SK-N-SH treated with all-trans-retinoic acid at 6 μM for 48 hours (cell line): ENCODE results near the gene SSC4D.

Experiments
- ISL1 ChIP-seq: fragments of 250-450 bp; sonication (Bioruptor Pico); IDR thresholded peaks from 2 replicates; pipeline ENCODE4 v2.1.2; 2022; ENCODE audit warnings: mild to moderate bottlenecking, moderate library complexity
- OSR1 ChIP-seq: fragments of 250-450 bp; sonication (Bioruptor Pico); IDR thresholded peaks from 2 replicates; pipeline ENCODE4 v1.8.0; 2022; ENCODE audit warnings: moderate library complexity, mild to moderate bottlenecking, inconsistent platforms
- RARB ChIP-seq: fragments of 250-450 bp; sonication (Bioruptor Pico); IDR thresholded peaks from 2 replicates; pipeline ENCODE4 v1.8.0; 2021; ENCODE audit warnings: mild to moderate bottlenecking, moderate library complexity
- TOX ChIP-seq: fragments of 250-450 bp; sonication (Bioruptor Pico); IDR thresholded peaks from 2 replicates; pipeline ENCODE4 v1.8.0; 2021; ENCODE audit warnings: mild to moderate bottlenecking, moderate library complexity, borderline replicate concordance
- ZFP3 ChIP-seq: fragments of 250-450 bp; sonication (Bioruptor Pico); IDR thresholded peaks from 2 replicates; pipeline ENCODE4 v1.5.0; 2020; ENCODE audit warnings: mild to moderate bottlenecking, moderate library complexity
- ZFP30 ChIP-seq: fragments of 450-650 bp; formaldehyde crosslinking; IDR thresholded peaks from 2 replicates; pipeline ENCODE4 v1.5.0; 2022; ENCODE audit warnings: mild to moderate bottlenecking, moderate library complexity
- ZNF8 ChIP-seq: fragments of 450-650 bp; formaldehyde crosslinking; IDR thresholded peaks from 2 replicates; pipeline ENCODE4 v1.5.0; 2020; ENCODE audit warnings: mild to moderate bottlenecking, moderate library complexity
- TF ChIP-seq, protein P1 (sequence below): fragments of 250-450 bp; sonication (Bioruptor Pico); IDR thresholded peaks from 2 replicates; pipeline ENCODE4 v1.8.0; 2020; ENCODE audit warnings: mild to moderate bottlenecking, moderate library complexity, borderline replicate concordance
- TF ChIP-seq, protein P2 (sequence below): fragments of 250-450 bp; sonication (Bioruptor Pico); IDR thresholded peaks from 2 replicates; pipeline ENCODE4 v1.5.1; 2020; ENCODE audit warnings: low read depth, mild to moderate bottlenecking, moderate library complexity

DNA sequence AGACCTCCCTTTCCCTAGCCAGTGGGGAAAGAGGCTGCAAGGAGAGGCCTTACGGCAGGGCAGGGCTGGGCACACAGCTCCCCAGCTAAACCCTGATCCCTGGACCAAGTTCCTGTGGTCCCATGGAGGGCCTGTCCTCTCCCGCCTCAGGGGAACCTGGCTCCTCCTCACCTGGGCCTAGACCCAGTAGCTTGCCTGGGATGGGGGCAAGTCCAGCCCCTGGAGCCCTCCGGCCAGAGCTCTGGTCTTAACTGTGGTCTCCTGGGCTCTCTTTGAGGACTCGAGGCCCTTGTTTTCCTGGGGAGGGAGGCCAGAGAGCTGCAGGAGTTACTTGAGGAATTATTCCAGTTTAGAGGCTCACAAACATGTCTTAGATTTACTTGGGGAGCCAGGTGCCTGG, 16.7 kb upstream of the SSC4D start:
- TF ChIP-seq, protein P1, sequence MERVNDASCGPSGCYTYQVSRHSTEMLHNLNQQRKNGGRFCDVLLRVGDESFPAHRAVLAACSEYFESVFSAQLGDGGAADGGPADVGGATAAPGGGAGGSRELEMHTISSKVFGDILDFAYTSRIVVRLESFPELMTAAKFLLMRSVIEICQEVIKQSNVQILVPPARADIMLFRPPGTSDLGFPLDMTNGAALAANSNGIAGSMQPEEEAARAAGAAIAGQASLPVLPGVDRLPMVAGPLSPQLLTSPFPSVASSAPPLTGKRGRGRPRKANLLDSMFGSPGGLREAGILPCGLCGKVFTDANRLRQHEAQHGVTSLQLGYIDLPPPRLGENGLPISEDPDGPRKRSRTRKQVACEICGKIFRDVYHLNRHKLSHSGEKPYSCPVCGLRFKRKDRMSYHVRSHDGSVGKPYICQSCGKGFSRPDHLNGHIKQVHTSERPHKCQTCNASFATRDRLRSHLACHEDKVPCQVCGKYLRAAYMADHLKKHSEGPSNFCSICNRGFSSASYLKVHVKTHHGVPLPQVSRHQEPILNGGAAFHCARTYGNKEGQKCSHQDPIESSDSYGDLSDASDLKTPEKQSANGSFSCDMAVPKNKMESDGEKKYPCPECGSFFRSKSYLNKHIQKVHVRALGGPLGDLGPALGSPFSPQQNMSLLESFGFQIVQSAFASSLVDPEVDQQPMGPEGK (CRISPR knock-in tag): no peak
- TF ChIP-seq, protein P2, sequence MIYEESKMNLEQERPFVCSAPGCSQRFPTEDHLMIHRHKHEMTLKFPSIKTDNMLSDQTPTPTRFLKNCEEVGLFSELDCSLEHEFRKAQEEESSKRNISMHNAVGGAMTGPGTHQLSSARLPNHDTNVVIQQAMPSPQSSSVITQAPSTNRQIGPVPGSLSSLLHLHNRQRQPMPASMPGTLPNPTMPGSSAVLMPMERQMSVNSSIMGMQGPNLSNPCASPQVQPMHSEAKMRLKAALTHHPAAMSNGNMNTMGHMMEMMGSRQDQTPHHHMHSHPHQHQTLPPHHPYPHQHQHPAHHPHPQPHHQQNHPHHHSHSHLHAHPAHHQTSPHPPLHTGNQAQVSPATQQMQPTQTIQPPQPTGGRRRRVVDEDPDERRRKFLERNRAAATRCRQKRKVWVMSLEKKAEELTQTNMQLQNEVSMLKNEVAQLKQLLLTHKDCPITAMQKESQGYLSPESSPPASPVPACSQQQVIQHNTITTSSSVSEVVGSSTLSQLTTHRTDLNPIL (CRISPR knock-in tag): no peak
- TF ChIP-seq ZNF8 (CRISPR knock-in tag) (no peak), ZFP3 (CRISPR knock-in tag) (no peak), ISL1 (CRISPR knock-in tag) (no peak), TOX (CRISPR knock-in tag) (no peak), OSR1 (CRISPR knock-in tag) (no peak), RARB (CRISPR knock-in tag) (no peak), ZFP30 (CRISPR knock-in tag) (no peak)
